ENCODE data around the gene DMRT1.

Gene DMRT1

DNA sequence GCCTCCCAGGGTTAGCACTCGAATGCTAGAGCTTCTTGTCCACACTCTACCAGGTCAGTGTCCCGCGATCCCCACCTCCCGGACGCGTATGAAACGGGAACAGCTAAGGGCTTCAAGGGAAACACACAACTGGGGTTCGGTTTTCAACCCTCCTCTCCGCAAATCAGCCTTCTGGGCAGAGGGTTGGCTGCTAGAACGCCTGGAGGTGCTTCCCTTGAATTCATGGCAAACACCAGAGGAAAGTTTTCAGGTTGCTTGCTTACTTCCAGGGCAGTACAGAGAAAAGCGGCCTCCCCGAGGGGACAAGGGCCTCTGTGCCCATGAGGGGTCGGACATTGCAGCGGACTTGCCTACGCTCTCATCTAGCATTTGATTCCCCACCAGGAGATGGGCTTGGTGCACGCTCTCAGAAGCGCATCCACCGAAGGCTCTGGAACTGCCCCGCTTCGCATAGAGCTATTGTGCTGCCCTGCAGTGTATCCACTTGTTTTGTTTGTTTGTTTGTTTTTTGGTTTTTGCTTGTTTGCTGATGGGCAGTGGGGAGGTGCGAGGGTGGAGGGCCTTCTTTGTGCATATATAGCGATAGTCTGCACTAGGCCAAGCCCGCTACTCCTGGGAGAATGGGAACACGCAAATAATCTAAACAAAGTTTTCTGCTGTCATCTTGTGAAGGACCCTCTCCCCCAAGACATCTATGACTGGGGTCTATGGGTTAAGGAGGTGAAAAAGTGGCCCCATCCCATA is 133.7 kb downstream of the DMRT1 start:
- peaks cover 100% of the 10 kb centered on the region for H3K27me3 ChIP-seq (ENCODE audit: insufficient read depth, low read length)

DNA sequence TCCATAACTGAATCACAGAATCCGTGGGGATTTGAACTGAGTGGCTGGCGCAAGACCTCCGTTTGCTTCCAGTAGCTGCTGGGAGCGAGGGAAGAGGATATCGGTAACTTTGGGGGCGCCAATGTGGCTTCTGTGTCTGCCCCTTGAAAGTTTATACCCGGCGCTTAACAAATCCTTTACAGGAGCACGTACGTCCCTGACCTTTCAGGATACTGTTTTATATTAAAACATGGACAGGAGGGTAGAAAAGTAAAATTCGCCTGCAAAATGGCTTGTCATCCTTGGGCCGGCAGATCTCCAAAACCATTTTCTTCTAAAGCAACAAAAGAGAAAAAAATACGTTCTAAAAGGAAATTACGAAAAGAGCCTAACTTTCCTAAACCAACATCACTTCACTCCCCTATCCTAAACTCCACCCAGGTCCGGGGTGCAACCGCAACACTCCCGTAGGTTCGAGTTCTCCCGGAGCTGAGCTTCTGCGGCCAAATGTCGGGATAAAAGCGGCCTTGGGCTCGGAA is 134.3 kb downstream of the DMRT1 start:
- Histone ChIP-seq H3K27ac (ENCODE audit: low read length) (no peak overlapping the region), H3K4me1 (ENCODE audit: insufficient read depth, low read length) (no peaks in the 10 kb centered on the region; the same call in 1 of the 2 replicates), H3K9me3 (ENCODE audit: insufficient read depth, low read depth, low read length) (no peaks in the 10 kb centered on the region; the same call in 1 of the 2 replicates), H3K4me3 (ENCODE audit: low read length) (peak overlapping the region; percentile 60), H3K36me3 (ENCODE audit: insufficient read depth, low read depth, low read length) (no peaks in the 10 kb centered on the region), H3K9ac (ENCODE audit: low read depth, low read length) (no peak overlapping the region), H3K27me3 (ENCODE audit: insufficient read depth, low read length) (peaks cover 100% of the 10 kb centered on the region)

More for the DNA sequence above, 133.7 kb downstream of the DMRT1 start:
- no peak overlapping the region for H3K27ac ChIP-seq (ENCODE audit: low read length)
- H3K9ac ChIP-seq (ENCODE audit: low read depth, low read length), result no peak overlapping the region
- no peaks in the 10 kb centered on the region; the same call in 1 of the 2 replicates for H3K4me1 ChIP-seq (ENCODE audit: insufficient read depth, low read length)
- peak overlapping the region; percentile 60; the same call in 1 of the 2 replicates for H3K4me3 ChIP-seq (ENCODE audit: low read length)
- H3K9me3 ChIP-seq (ENCODE audit: insufficient read depth, low read depth, low read length), result no peaks in the 10 kb centered on the region; the same call in 1 of the 2 replicates
- H3K36me3 ChIP-seq (ENCODE audit: insufficient read depth, low read depth, low read length), result no peaks in the 10 kb centered on the region

- Histone ChIP-seq H3K9me3 (ENCODE audit: insufficient read depth, low read depth, low read length) (no peaks in the 10 kb centered on the region; the same call in 1 of the 2 replicates), H3K36me3 (ENCODE audit: insufficient read depth, low read depth, low read length) (no peaks in the 10 kb centered on the region), H3K9ac (ENCODE audit: low read depth, low read length) (no peak within 1 kb of the TSS), H3K4me1 (ENCODE audit: insufficient read depth, low read length) (no peaks in the 10 kb centered on the region; the same call in 1 of the 2 replicates), H3K27me3 (ENCODE audit: insufficient read depth, low read length) (peaks cover 100% of the 10 kb centered on the region), H3K4me3 (ENCODE audit: low read length) (peak within 1 kb of the TSS; percentile 60), H3K27ac (ENCODE audit: low read length) (no peak within 1 kb of the TSS)
These were observed 134.9 kb downstream of the DMRT1 start, which contains the start of gene DMRT3 for GRCh38 chr9:976258-976942. TSS of gene DMRT3 (plus strand) at chr9:976655. CDS start at chr9:977002, 347 bp downstream.

- Histone ChIP-seq H3K9me3 (ENCODE audit: insufficient read depth, low read depth, low read length) (no peaks in the 10 kb centered on the region; the same call in 1 of the 2 replicates), H3K27me3 (ENCODE audit: insufficient read depth, low read length) (peaks cover 100% of the 10 kb centered on the region), H3K4me3 (ENCODE audit: low read length) (peak overlapping the region; percentile 59), H3K4me1 (ENCODE audit: insufficient read depth, low read length) (no peaks in the 10 kb centered on the region; the same call in 1 of the 2 replicates), H3K9ac (ENCODE audit: low read depth, low read length) (no peak overlapping the region), H3K27ac (ENCODE audit: low read length) (no peak overlapping the region), H3K36me3 (ENCODE audit: insufficient read depth, low read depth, low read length) (no peaks in the 10 kb centered on the region)
These were observed 135.7 kb downstream of the DMRT1 start for GRCh38 chr9:976943-977837.

GRCh38 chr9:977838-978830 is 136.6 kb downstream of the DMRT1 start:
- Histone ChIP-seq H3K27me3 (ENCODE audit: insufficient read depth, low read length) (peaks cover 100% of the 10 kb centered on the region), H3K4me1 (ENCODE audit: insufficient read depth, low read length) (no peaks in the 10 kb centered on the region; the same call in 1 of the 2 replicates), H3K9me3 (ENCODE audit: insufficient read depth, low read depth, low read length) (no peaks in the 10 kb centered on the region; the same call in 1 of the 2 replicates)

DNA sequence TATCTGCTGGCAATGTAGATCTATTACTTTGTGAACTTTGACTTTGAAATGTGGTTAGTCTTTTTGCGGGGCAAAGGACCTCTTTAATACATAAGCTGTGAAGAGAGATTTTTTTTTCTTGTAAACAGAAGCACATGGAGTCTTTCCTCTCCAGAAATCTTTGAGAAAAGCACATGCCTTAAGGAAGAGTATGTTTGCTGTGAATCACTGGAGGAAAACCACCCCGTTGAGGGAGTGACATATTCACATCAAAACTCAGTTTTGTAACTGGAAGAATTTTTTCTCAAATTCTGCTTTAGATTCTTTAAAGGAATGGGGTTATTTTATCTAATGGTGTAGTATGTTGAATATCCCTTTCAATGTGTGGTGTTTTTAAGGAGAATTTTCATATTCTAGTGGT is 138.5 kb downstream of the DMRT1 start:
- Histone ChIP-seq H3K27me3 (ENCODE audit: insufficient read depth, low read length) (peaks cover 100% of the 10 kb centered on the region), H3K4me1 (ENCODE audit: insufficient read depth, low read length) (no peaks in the 10 kb centered on the region), H3K9me3 (ENCODE audit: insufficient read depth, low read depth, low read length) (no peaks in the 10 kb centered on the region; the same call in 1 of the 2 replicates), H3K36me3 (ENCODE audit: insufficient read depth, low read depth, low read length) (no peaks in the 10 kb centered on the region), H3K4me3 (ENCODE audit: low read length) (no peak overlapping the region), H3K27ac (ENCODE audit: low read length) (no peak overlapping the region), H3K9ac (ENCODE audit: low read depth, low read length) (no peak overlapping the region)

More at GRCh38 chr9:977838-978830, 136.6 kb downstream of the DMRT1 start:
- H3K9ac ChIP-seq (ENCODE audit: low read depth, low read length), result no peak overlapping the region
- H3K27ac ChIP-seq (ENCODE audit: low read length), result no peak overlapping the region
- H3K4me3 ChIP-seq (ENCODE audit: low read length), result peak overlapping the region; percentile 18; the same call in 1 of the 2 replicates
- H3K36me3 ChIP-seq (ENCODE audit: insufficient read depth, low read depth, low read length), result no peaks in the 10 kb centered on the region

DNA sequence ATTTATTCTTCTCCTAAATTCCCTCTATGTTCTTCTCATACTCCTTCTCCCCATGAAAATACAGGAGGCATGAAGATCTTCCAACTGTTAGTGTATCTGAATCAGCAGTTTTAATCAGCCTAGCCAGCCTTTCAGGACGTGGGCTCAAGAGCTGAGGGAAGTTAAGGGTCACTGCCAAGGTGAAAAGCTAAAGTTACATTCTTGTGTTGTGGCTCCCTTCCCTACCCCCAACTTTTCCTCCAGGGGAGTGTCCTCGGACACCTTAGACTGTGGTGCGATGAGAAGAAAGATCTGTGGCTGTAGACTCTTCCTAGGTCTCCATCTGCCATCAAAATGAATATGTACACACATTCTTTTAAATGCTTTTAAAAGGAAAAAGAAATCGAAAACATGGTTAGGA is 139.1 kb downstream of the DMRT1 start:
- no peak overlapping the region for H3K4me3 ChIP-seq (ENCODE audit: low read length)
- H3K27me3 ChIP-seq (ENCODE audit: insufficient read depth, low read length), result peaks cover 100% of the 10 kb centered on the region
- H3K9ac ChIP-seq (ENCODE audit: low read depth, low read length), result no peak overlapping the region
- no peaks in the 10 kb centered on the region for H3K4me1 ChIP-seq (ENCODE audit: insufficient read depth, low read length)
- H3K27ac ChIP-seq (ENCODE audit: low read length), result no peak overlapping the region
- no peaks in the 10 kb centered on the region; the same call in 1 of the 2 replicates for H3K9me3 ChIP-seq (ENCODE audit: insufficient read depth, low read depth, low read length)
- H3K36me3 ChIP-seq (ENCODE audit: insufficient read depth, low read depth, low read length), result no peaks in the 10 kb centered on the region

GRCh38 chr9:981491-981898 is 140.0 kb downstream of the DMRT1 start:
- Histone ChIP-seq H3K9ac (ENCODE audit: low read depth, low read length) (no peak overlapping the region), H3K4me1 (ENCODE audit: insufficient read depth, low read length) (no peaks in the 10 kb centered on the region), H3K36me3 (ENCODE audit: insufficient read depth, low read depth, low read length) (no peaks in the 10 kb centered on the region), H3K9me3 (ENCODE audit: insufficient read depth, low read depth, low read length) (no peaks in the 10 kb centered on the region), H3K27me3 (ENCODE audit: insufficient read depth, low read length) (peaks cover 100% of the 10 kb centered on the region), H3K4me3 (ENCODE audit: low read length) (no peak overlapping the region), H3K27ac (ENCODE audit: low read length) (no peak overlapping the region)

DNA sequence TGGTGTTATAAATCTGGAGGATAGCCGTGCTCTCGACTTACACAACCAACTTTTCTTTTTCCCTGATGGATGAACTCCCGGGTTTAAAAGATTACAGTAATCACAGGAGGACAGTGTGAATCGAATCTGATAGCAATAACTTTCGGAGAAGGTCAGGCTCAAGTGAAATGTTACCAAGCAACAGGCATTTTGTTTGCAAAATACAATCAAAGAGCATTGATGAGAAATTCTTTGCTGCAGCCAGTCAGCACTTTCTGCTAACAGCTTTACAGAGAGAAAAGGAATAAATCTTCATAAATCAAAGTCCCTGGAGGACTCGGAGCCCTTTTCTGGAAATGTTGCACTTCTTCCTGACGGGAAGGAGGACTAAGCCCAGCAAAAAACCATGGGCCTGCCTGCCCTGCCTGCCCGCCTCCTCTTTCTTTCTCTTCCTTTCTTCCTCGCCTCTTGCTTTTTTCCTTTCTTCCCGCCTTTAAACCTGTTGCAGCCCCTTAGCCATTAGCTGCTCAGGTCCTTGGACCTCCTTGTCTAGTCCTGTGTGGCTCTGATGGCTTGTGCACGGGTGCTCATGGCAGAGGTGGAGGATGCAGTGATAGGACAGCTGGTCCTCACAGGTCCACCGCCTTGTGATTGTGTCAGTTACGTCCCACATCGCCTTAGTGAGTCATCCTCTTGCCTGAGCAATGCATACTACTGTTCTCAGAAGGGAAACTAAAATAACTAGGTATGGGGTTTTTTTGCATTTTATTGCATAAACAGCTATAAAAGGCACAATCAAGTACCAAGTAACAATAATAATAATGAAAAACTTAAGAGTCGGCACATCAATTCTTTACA is 141.1 kb downstream of the DMRT1 start:
- no peaks in the 10 kb centered on the region for H3K4me1 ChIP-seq (ENCODE audit: insufficient read depth, low read length)
- no peak overlapping the region for H3K27ac ChIP-seq (ENCODE audit: low read length)
- no peak overlapping the region for H3K4me3 ChIP-seq (ENCODE audit: low read length)
- H3K36me3 ChIP-seq (ENCODE audit: insufficient read depth, low read depth, low read length), result no peaks in the 10 kb centered on the region
- no peak overlapping the region for H3K9ac ChIP-seq (ENCODE audit: low read depth, low read length)
- H3K27me3 ChIP-seq (ENCODE audit: insufficient read depth, low read length), result peaks cover 98% of the 10 kb centered on the region
- no peaks in the 10 kb centered on the region for H3K9me3 ChIP-seq (ENCODE audit: insufficient read depth, low read depth, low read length)

DNA sequence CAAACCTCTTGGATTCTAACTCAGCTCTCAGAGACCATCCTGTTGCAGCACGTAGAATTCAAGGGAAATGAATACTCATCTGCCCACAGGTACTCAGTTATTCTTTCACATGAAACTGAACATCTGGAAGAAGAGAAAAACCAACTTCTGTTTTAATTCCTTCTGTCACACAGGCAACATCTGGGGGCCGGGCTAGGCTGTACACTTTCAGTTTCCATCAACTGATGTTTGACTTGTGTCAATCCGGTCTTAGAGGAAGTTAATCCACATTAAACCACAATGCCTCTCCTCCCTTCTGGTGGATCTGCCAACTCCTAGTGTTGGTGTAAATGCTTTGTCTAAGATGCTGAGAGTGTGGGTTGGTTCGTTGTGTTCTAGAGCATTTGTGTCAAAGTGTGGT is 152.5 kb downstream of the DMRT1 start:
- Histone ChIP-seq H3K27ac (ENCODE audit: low read length) (no peak overlapping the region), H3K9me3 (ENCODE audit: insufficient read depth, low read depth, low read length) (peaks cover 8% of the 10 kb centered on the region), H3K4me3 (ENCODE audit: low read length) (no peak overlapping the region), H3K9ac (ENCODE audit: low read depth, low read length) (no peak overlapping the region), H3K27me3 (ENCODE audit: insufficient read depth, low read length) (peaks cover 26% of the 10 kb centered on the region), H3K36me3 (ENCODE audit: insufficient read depth, low read depth, low read length) (no peaks in the 10 kb centered on the region), H3K4me1 (ENCODE audit: insufficient read depth, low read length) (no peaks in the 10 kb centered on the region)
